SK-N-SH treated with all-trans-retinoic acid at 6 μM for 48 hours (cell line): ENCODE data around the gene ZBTB49.

Source experiments
- CSDC2 ChIP-seq: fragments of 250-450 bp; sonication (Bioruptor Pico); IDR thresholded peaks from 2 replicates; pipeline ENCODE4 v1.5.0; 2020; ENCODE audit warnings: mild to moderate bottlenecking, moderate library complexity
- ESRRG ChIP-seq: fragments of 250-450 bp; sonication (Bioruptor Pico); IDR thresholded peaks from 2 replicates; pipeline ENCODE4 v1.6.1; 2021; ENCODE audit warnings: mild to moderate bottlenecking
- ISL1 ChIP-seq: fragments of 250-450 bp; sonication (Bioruptor Pico); IDR thresholded peaks from 2 replicates; pipeline ENCODE4 v2.1.2; 2022; ENCODE audit warnings: mild to moderate bottlenecking, moderate library complexity
- OSR1 ChIP-seq: fragments of 250-450 bp; sonication (Bioruptor Pico); IDR thresholded peaks from 2 replicates; pipeline ENCODE4 v1.8.0; 2022; ENCODE audit warnings: moderate library complexity, mild to moderate bottlenecking, inconsistent platforms
- PATZ1 ChIP-seq: fragments of 250-450 bp; sonication (Bioruptor Pico); IDR thresholded peaks from 2 replicates; pipeline ENCODE4 v1.8.0; 2020; ENCODE audit warnings: mild to moderate bottlenecking, moderate library complexity, borderline replicate concordance
- PPARA ChIP-seq: fragments of 250-450 bp; sonication (Bioruptor Pico); IDR thresholded peaks from 2 replicates; pipeline ENCODE4 v1.5.0; 2020; ENCODE audit warnings: mild to moderate bottlenecking, borderline replicate concordance
- RARB ChIP-seq: fragments of 250-450 bp; sonication (Bioruptor Pico); IDR thresholded peaks from 2 replicates; pipeline ENCODE4 v1.8.0; 2021; ENCODE audit warnings: mild to moderate bottlenecking, moderate library complexity
- TOX ChIP-seq: fragments of 250-450 bp; sonication (Bioruptor Pico); IDR thresholded peaks from 2 replicates; pipeline ENCODE4 v1.8.0; 2021; ENCODE audit warnings: mild to moderate bottlenecking, moderate library complexity, borderline replicate concordance
- ZFP3 ChIP-seq: fragments of 250-450 bp; sonication (Bioruptor Pico); IDR thresholded peaks from 2 replicates; pipeline ENCODE4 v1.5.0; 2020; ENCODE audit warnings: mild to moderate bottlenecking, moderate library complexity
- ZFP30 ChIP-seq: fragments of 450-650 bp; formaldehyde crosslinking; IDR thresholded peaks from 2 replicates; pipeline ENCODE4 v1.5.0; 2022; ENCODE audit warnings: mild to moderate bottlenecking, moderate library complexity
- ZNF565 ChIP-seq: fragments of 450-650 bp; formaldehyde crosslinking; conservative IDR thresholded peaks from 2 replicates; pipeline ENCODE4 v1.5.0; 2020; ENCODE audit warnings: low read depth, mild to moderate bottlenecking, moderate library complexity
- ZNF70 ChIP-seq: fragments of 450-650 bp; formaldehyde crosslinking; IDR thresholded peaks from 2 replicates; pipeline ENCODE4 v1.5.0; 2020; ENCODE audit warnings: mild to moderate bottlenecking, moderate library complexity
- ZNF8 ChIP-seq: fragments of 450-650 bp; formaldehyde crosslinking; IDR thresholded peaks from 2 replicates; pipeline ENCODE4 v1.5.0; 2020; ENCODE audit warnings: mild to moderate bottlenecking, moderate library complexity
- TF ChIP-seq, protein P1 (sequence below): fragments of 250-450 bp; sonication (Bioruptor Pico); IDR thresholded peaks from 2 replicates; pipeline ENCODE4 v1.5.1; 2020; ENCODE audit warnings: low read depth, mild to moderate bottlenecking, moderate library complexity

DNA sequence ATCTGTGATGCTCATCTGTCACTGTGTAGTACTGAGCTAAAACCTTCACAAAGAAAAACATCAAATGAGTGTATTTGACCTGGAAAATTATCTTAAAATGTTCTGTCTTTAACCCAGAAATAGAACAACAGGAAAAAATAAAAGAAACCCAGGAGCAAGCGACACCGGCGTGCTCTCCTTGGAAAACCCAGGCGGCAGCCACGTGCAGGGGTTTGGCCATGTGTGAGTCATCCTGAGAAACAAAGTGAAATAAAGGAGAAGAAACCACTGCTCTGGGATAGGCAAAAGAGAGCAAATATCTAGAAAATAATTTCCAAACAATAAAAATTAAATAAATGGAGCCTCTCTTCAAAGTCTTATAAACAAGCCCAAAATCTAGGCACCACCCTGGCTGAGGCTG, 22.1 kb upstream of the ZBTB49 start:
- TF ChIP-seq PATZ1 (no peak), ZFP3 (no peak), ZNF8 (no peak), ZFP30 (no peak), TOX (CRISPR knock-in tag) (no peak), OSR1 (CRISPR knock-in tag) (no peak), ZNF70 (CRISPR knock-in tag) (no peak), ISL1 (CRISPR knock-in tag) (no peak), CSDC2 (CRISPR knock-in tag) (no peak), ESRRG (CRISPR knock-in tag) (no peak), ZNF565 (CRISPR knock-in tag) (no peak), RARB (CRISPR knock-in tag) (no peak), PPARA (no peak)
- TF ChIP-seq, protein P1, sequence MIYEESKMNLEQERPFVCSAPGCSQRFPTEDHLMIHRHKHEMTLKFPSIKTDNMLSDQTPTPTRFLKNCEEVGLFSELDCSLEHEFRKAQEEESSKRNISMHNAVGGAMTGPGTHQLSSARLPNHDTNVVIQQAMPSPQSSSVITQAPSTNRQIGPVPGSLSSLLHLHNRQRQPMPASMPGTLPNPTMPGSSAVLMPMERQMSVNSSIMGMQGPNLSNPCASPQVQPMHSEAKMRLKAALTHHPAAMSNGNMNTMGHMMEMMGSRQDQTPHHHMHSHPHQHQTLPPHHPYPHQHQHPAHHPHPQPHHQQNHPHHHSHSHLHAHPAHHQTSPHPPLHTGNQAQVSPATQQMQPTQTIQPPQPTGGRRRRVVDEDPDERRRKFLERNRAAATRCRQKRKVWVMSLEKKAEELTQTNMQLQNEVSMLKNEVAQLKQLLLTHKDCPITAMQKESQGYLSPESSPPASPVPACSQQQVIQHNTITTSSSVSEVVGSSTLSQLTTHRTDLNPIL (CRISPR knock-in tag) = no peak
